ENCODE measurements around the gene TRPM3.

- TF ChIP-seq TOE1 (IDR thresholded peaks at IDR 0.05; ENCODE audit: borderline replicate concordance), result no peak
- TF ChIP-seq TOE1 (CRISPR knock-in tag; IDR thresholded peaks at IDR 0.05; ENCODE audit: borderline replicate concordance, low read depth), result no peak
- TF ChIP-seq, protein P1, sequence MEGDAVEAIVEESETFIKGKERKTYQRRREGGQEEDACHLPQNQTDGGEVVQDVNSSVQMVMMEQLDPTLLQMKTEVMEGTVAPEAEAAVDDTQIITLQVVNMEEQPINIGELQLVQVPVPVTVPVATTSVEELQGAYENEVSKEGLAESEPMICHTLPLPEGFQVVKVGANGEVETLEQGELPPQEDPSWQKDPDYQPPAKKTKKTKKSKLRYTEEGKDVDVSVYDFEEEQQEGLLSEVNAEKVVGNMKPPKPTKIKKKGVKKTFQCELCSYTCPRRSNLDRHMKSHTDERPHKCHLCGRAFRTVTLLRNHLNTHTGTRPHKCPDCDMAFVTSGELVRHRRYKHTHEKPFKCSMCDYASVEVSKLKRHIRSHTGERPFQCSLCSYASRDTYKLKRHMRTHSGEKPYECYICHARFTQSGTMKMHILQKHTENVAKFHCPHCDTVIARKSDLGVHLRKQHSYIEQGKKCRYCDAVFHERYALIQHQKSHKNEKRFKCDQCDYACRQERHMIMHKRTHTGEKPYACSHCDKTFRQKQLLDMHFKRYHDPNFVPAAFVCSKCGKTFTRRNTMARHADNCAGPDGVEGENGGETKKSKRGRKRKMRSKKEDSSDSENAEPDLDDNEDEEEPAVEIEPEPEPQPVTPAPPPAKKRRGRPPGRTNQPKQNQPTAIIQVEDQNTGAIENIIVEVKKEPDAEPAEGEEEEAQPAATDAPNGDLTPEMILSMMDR (IDR thresholded peaks at IDR 0.05 in 2 of 3, conservative IDR thresholded peaks at IDR 0.05 in 1 of 3; ENCODE audit: insufficient read depth in 2 of 3, low read depth in 1 of 3, low read length in 3 of 3), result no peak
- TF ChIP-seq PRMT5 (CRISPR knock-in tag; IDR thresholded peaks at IDR 0.05), result no peak
- no peak for TF ChIP-seq ZNF785 (CRISPR knock-in tag; IDR thresholded peaks at IDR 0.05)
- no peak for TF ChIP-seq ATF3 (IDR thresholded peaks at IDR 0.05)
- no peak for TF ChIP-seq ATF3 (CRISPR knock-in tag; conservative IDR thresholded peaks at IDR 0.05)
Measured at GRCh38 chr9:70517926-70518610, 603.4 kb downstream of the TRPM3 start.

Measured in K562 (cell line).